ENCODE measurements around the gene COTL1. TPM values are rescaled to one million over a fixed set of nuclear protein-coding genes. Genes with fewer than 3 reads are reported as not detected.

The COTL1 gene
- total RNA-seq, 1 donor = 528 TPM

GRCh38 chr16:84598360-84598759 is 19.5 kb downstream of the COTL1 start:
- H3K4me1 ChIP-seq (ENCODE audit: insufficient read depth, low read length) = peaks cover 96% of the 10 kb centered on the region
- H3K9me3 ChIP-seq (ENCODE audit: low read depth, low read length) = no peaks in the 10 kb centered on the region
- H3K4me3 ChIP-seq (ENCODE audit: low read length) = peak overlapping the region; percentile 10
- no peaks in the 10 kb centered on the region for H3K27me3 ChIP-seq (ENCODE audit: insufficient read depth, low read length)

- Histone ChIP-seq H3K27me3 (ENCODE audit: insufficient read depth, low read length) (no peaks in the 10 kb centered on the region), H3K4me3 (ENCODE audit: low read length) (peak overlapping the region; percentile 10), H3K9me3 (ENCODE audit: low read depth, low read length) (no peaks in the 10 kb centered on the region), H3K4me1 (ENCODE audit: insufficient read depth, low read length) (peaks cover 96% of the 10 kb centered on the region)
Measured at GRCh38 chr16:84597931-84598351, 19.9 kb downstream of the COTL1 start.

GRCh38 chr16:84597528-84597896 is 20.4 kb downstream of the COTL1 start:
- peaks cover 96% of the 10 kb centered on the region for H3K4me1 ChIP-seq (ENCODE audit: insufficient read depth, low read length)
- peak overlapping the region; percentile 8 for H3K4me3 ChIP-seq (ENCODE audit: low read length)
- H3K27me3 ChIP-seq (ENCODE audit: insufficient read depth, low read length) = no peaks in the 10 kb centered on the region
- no peaks in the 10 kb centered on the region for H3K9me3 ChIP-seq (ENCODE audit: low read depth, low read length)

- Histone ChIP-seq H3K4me3 (ENCODE audit: low read length) (no peak overlapping the region), H3K27me3 (ENCODE audit: insufficient read depth, low read length) (no peaks in the 10 kb centered on the region), H3K9me3 (ENCODE audit: low read depth, low read length) (no peaks in the 10 kb centered on the region), H3K4me1 (ENCODE audit: insufficient read depth, low read length) (peaks cover 96% of the 10 kb centered on the region)
Measured at GRCh38 chr16:84596801-84597527, 20.9 kb downstream of the COTL1 start.

- H3K4me1 ChIP-seq (ENCODE audit: insufficient read depth, low read length) = peaks cover 89% of the 10 kb centered on the region
- H3K9me3 ChIP-seq (ENCODE audit: low read depth, low read length) = no peaks in the 10 kb centered on the region
- no peak overlapping the region for H3K4me3 ChIP-seq (ENCODE audit: low read length)
- H3K27me3 ChIP-seq (ENCODE audit: insufficient read depth, low read length) = no peaks in the 10 kb centered on the region
Measured at GRCh38 chr16:84596161-84596560, 21.7 kb downstream of the COTL1 start.

- Histone ChIP-seq H3K9me3 (ENCODE audit: low read depth, low read length) (no peaks in the 10 kb centered on the region), H3K4me1 (ENCODE audit: insufficient read depth, low read length) (peaks cover 78% of the 10 kb centered on the region), H3K4me3 (ENCODE audit: low read length) (peak overlapping the region; percentile 35), H3K27me3 (ENCODE audit: insufficient read depth, low read length) (no peaks in the 10 kb centered on the region)
Measured at GRCh38 chr16:84595052-84595481, 22.8 kb downstream of the COTL1 start.

- Histone ChIP-seq H3K4me1 (ENCODE audit: insufficient read depth, low read length) (peaks cover 75% of the 10 kb centered on the region), H3K4me3 (ENCODE audit: low read length) (peak overlapping the region; percentile 35), H3K27me3 (ENCODE audit: insufficient read depth, low read length) (no peaks in the 10 kb centered on the region), H3K9me3 (ENCODE audit: low read depth, low read length) (no peaks in the 10 kb centered on the region)
Measured at GRCh38 chr16:84594725-84595038, 23.2 kb downstream of the COTL1 start.

- H3K9me3 ChIP-seq (ENCODE audit: low read depth, low read length) = no peaks in the 10 kb centered on the region
- peak overlapping the region; percentile 35 for H3K4me3 ChIP-seq (ENCODE audit: low read length)
Measured at GRCh38 chr16:84593825-84594724, 23.8 kb downstream of the COTL1 start.

GRCh38 chr16:84592718-84593117 is 25.2 kb downstream of the COTL1 start:
- Histone ChIP-seq H3K4me1 (ENCODE audit: insufficient read depth, low read length) (peaks cover 57% of the 10 kb centered on the region), H3K27me3 (ENCODE audit: insufficient read depth, low read length) (no peaks in the 10 kb centered on the region), H3K4me3 (ENCODE audit: low read length) (no peak overlapping the region), H3K9me3 (ENCODE audit: low read depth, low read length) (no peaks in the 10 kb centered on the region)

More at GRCh38 chr16:84593825-84594724, 23.8 kb downstream of the COTL1 start:
- Histone ChIP-seq H3K4me1 (ENCODE audit: insufficient read depth, low read length) (peaks cover 68% of the 10 kb centered on the region), H3K27me3 (ENCODE audit: insufficient read depth, low read length) (no peaks in the 10 kb centered on the region)

- Histone ChIP-seq H3K4me3 (ENCODE audit: low read length) (no peak overlapping the region), H3K9me3 (ENCODE audit: low read depth, low read length) (no peaks in the 10 kb centered on the region), H3K27me3 (ENCODE audit: insufficient read depth, low read length) (no peaks in the 10 kb centered on the region), H3K4me1 (ENCODE audit: insufficient read depth, low read length) (peaks cover 53% of the 10 kb centered on the region)
Measured at GRCh38 chr16:84589975-84590719, 27.7 kb downstream of the COTL1 start.

GRCh38 chr16:84588991-84589390 is 28.9 kb downstream of the COTL1 start:
- no peaks in the 10 kb centered on the region for H3K27me3 ChIP-seq (ENCODE audit: insufficient read depth, low read length)
- no peak overlapping the region for H3K4me3 ChIP-seq (ENCODE audit: low read length)
- no peaks in the 10 kb centered on the region for H3K9me3 ChIP-seq (ENCODE audit: low read depth, low read length)
- H3K4me1 ChIP-seq (ENCODE audit: insufficient read depth, low read length) = peaks cover 49% of the 10 kb centered on the region

GRCh38 chr16:84585886-84586285 is 32.0 kb downstream of the COTL1 start:
- Histone ChIP-seq H3K4me3 (ENCODE audit: low read length) (no peak overlapping the region), H3K4me1 (ENCODE audit: insufficient read depth, low read length) (peaks cover 28% of the 10 kb centered on the region), H3K27me3 (ENCODE audit: insufficient read depth, low read length) (no peaks in the 10 kb centered on the region), H3K9me3 (ENCODE audit: low read depth, low read length) (no peaks in the 10 kb centered on the region)

GRCh38 chr16:84585467-84585866 is 32.4 kb downstream of the COTL1 start:
- peaks cover 28% of the 10 kb centered on the region for H3K4me1 ChIP-seq (ENCODE audit: insufficient read depth, low read length)
- H3K27me3 ChIP-seq (ENCODE audit: insufficient read depth, low read length) = no peaks in the 10 kb centered on the region
- no peaks in the 10 kb centered on the region for H3K9me3 ChIP-seq (ENCODE audit: low read depth, low read length)
- no peak overlapping the region for H3K4me3 ChIP-seq (ENCODE audit: low read length)

- Histone ChIP-seq H3K4me1 (ENCODE audit: insufficient read depth, low read length) (peaks cover 35% of the 10 kb centered on the region), H3K27me3 (ENCODE audit: insufficient read depth, low read length) (no peaks in the 10 kb centered on the region), H3K4me3 (ENCODE audit: low read length) (no peak overlapping the region)
Measured at GRCh38 chr16:84584678-84585077, 33.2 kb downstream of the COTL1 start.

GRCh38 chr16:84583995-84584394 is 33.9 kb downstream of the COTL1 start:
- Histone ChIP-seq H3K9me3 (ENCODE audit: low read depth, low read length) (no peaks in the 10 kb centered on the region), H3K27me3 (ENCODE audit: insufficient read depth, low read length) (no peaks in the 10 kb centered on the region), H3K4me1 (ENCODE audit: insufficient read depth, low read length) (peaks cover 37% of the 10 kb centered on the region), H3K4me3 (ENCODE audit: low read length) (no peak overlapping the region)

More at GRCh38 chr16:84584678-84585077, 33.2 kb downstream of the COTL1 start:
- H3K9me3 ChIP-seq (ENCODE audit: low read depth, low read length) = no peaks in the 10 kb centered on the region
